GM18505 (cell line): ENCODE data around the gene KHDRBS2.

Experiments used
- ATAC-seq: cut with Tn5 transposase; IDR thresholded peaks from one replicate; pipeline ENCODE4 v1.9.1; 2021; ENCODE audit not compliant: unreplicated experiment
- POLR2A ChIP-seq: IDR thresholded peaks from 4 replicates; pipeline ENCODE4 v1.6.1; 2011; ENCODE audit warnings: borderline replicate concordance; ENCODE audit not compliant: insufficient read depth, insufficient read length; ENCODE audit errors: extremely low read depth

KHDRBS2 gene

GRCh38 chr6:61940919-61941318, 345.1 kb downstream of the KHDRBS2 start:
- no peak for ATAC-seq
- no peak for TF ChIP-seq POLR2A

GRCh38 chr6:61935242-61935846, 350.7 kb downstream of the KHDRBS2 start:
- ATAC-seq, result no peak

GRCh38 chr6:61909486-61909885, 376.5 kb downstream of the KHDRBS2 start:
- TF ChIP-seq POLR2A, result no peak
- ATAC-seq, result no peak

More at GRCh38 chr6:61935242-61935846, 350.7 kb downstream of the KHDRBS2 start:
- TF ChIP-seq POLR2A, result no peak

- ATAC-seq, result no peak
These were observed 384.3 kb downstream of the KHDRBS2 start for GRCh38 chr6:61901748-61902147.

GRCh38 chr6:61894536-61894935, 391.5 kb downstream of the KHDRBS2 start:
- ATAC-seq, result no peak
- TF ChIP-seq POLR2A, result no peak

More at GRCh38 chr6:61901748-61902147, 384.3 kb downstream of the KHDRBS2 start:
- TF ChIP-seq POLR2A, result no peak

GRCh38 chr6:61887423-61887822, 398.6 kb downstream of the KHDRBS2 start:
- ATAC-seq, result no peak

GRCh38 chr6:61886608-61887259, 399.3 kb downstream of the KHDRBS2 start:
- no peak for TF ChIP-seq POLR2A
- ATAC-seq, result no peak

More at GRCh38 chr6:61887423-61887822, 398.6 kb downstream of the KHDRBS2 start:
- TF ChIP-seq POLR2A, result no peak

GRCh38 chr6:61869632-61870400, 416.2 kb downstream of the KHDRBS2 start:
- ATAC-seq, result no peak
- no peak for TF ChIP-seq POLR2A

- TF ChIP-seq POLR2A, result no peak
- no peak for ATAC-seq
These were observed 417.4 kb downstream of the KHDRBS2 start for GRCh38 chr6:61868507-61869080.

- no peak for TF ChIP-seq POLR2A
- ATAC-seq, result no peak
These were observed 418.4 kb downstream of the KHDRBS2 start for GRCh38 chr6:61867635-61868034.

GRCh38 chr6:61857541-61857940, 428.5 kb downstream of the KHDRBS2 start:
- ATAC-seq, result no peak
- TF ChIP-seq POLR2A, result no peak

- TF ChIP-seq POLR2A, result no peak
- no peak for ATAC-seq
These were observed 444.1 kb downstream of the KHDRBS2 start for GRCh38 chr6:61841958-61842357.

GRCh38 chr6:61835237-61835636, 450.8 kb downstream of the KHDRBS2 start:
- no peak for TF ChIP-seq POLR2A
- no peak for ATAC-seq

- no peak for ATAC-seq
- no peak for TF ChIP-seq POLR2A
These were observed 452.8 kb downstream of the KHDRBS2 start for GRCh38 chr6:61833176-61833755.

- ATAC-seq, result no peak
- TF ChIP-seq POLR2A, result no peak
These were observed 468.3 kb downstream of the KHDRBS2 start for GRCh38 chr6:61817716-61818115.
